ENCODE results near the gene RPGRIP1L.

The RPGRIP1L gene

DNA sequence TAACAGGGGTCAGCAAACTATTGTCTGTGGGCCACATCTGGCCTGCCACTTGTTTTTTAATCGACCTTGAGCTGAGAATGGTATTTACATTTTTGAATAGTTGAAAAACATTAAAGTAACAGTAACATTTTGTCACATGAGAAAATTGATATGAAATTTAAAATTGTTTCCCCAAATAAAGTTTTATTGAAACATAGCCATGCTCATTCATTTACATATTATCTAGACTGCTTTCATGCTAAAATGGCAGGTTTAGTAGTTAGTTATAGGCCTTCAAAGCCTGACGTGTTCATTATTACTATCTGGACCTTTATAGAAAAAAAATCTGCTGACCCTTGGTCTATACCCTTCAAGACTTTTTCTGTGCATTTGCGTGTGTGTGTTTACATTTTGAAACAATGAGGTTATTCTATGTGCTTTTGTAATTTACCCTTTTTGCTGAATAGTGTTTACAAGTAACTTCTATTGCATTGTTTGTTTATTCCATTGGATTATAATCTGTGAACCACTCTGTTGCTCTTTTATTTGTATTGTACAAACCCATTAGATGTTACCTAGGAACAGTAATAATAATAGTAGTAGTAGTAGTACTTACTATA is 37.4 kb upstream of the RPGRIP1L start:
- no peak for TF ChIP-seq SPI1 (IDR thresholded peaks at IDR 0.05; ENCODE audit: borderline replicate concordance, low read depth)
- TF ChIP-seq, protein P1, sequence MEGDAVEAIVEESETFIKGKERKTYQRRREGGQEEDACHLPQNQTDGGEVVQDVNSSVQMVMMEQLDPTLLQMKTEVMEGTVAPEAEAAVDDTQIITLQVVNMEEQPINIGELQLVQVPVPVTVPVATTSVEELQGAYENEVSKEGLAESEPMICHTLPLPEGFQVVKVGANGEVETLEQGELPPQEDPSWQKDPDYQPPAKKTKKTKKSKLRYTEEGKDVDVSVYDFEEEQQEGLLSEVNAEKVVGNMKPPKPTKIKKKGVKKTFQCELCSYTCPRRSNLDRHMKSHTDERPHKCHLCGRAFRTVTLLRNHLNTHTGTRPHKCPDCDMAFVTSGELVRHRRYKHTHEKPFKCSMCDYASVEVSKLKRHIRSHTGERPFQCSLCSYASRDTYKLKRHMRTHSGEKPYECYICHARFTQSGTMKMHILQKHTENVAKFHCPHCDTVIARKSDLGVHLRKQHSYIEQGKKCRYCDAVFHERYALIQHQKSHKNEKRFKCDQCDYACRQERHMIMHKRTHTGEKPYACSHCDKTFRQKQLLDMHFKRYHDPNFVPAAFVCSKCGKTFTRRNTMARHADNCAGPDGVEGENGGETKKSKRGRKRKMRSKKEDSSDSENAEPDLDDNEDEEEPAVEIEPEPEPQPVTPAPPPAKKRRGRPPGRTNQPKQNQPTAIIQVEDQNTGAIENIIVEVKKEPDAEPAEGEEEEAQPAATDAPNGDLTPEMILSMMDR (IDR thresholded peaks at IDR 0.05; ENCODE audit: insufficient read depth, low read length), result no peak
- TF ChIP-seq POLR2AphosphoS5 (IDR thresholded peaks at IDR 0.05; ENCODE audit: low read depth), result no peak
- TF ChIP-seq, protein P2, sequence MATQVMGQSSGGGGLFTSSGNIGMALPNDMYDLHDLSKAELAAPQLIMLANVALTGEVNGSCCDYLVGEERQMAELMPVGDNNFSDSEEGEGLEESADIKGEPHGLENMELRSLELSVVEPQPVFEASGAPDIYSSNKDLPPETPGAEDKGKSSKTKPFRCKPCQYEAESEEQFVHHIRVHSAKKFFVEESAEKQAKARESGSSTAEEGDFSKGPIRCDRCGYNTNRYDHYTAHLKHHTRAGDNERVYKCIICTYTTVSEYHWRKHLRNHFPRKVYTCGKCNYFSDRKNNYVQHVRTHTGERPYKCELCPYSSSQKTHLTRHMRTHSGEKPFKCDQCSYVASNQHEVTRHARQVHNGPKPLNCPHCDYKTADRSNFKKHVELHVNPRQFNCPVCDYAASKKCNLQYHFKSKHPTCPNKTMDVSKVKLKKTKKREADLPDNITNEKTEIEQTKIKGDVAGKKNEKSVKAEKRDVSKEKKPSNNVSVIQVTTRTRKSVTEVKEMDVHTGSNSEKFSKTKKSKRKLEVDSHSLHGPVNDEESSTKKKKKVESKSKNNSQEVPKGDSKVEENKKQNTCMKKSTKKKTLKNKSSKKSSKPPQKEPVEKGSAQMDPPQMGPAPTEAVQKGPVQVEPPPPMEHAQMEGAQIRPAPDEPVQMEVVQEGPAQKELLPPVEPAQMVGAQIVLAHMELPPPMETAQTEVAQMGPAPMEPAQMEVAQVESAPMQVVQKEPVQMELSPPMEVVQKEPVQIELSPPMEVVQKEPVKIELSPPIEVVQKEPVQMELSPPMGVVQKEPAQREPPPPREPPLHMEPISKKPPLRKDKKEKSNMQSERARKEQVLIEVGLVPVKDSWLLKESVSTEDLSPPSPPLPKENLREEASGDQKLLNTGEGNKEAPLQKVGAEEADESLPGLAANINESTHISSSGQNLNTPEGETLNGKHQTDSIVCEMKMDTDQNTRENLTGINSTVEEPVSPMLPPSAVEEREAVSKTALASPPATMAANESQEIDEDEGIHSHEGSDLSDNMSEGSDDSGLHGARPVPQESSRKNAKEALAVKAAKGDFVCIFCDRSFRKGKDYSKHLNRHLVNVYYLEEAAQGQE (IDR thresholded peaks at IDR 0.05; ENCODE audit: insufficient replicate concordance, low read depth), result no peak
- TF ChIP-seq GABPA (IDR thresholded peaks at IDR 0.05; ENCODE audit: low read depth), result no peak
- Histone ChIP-seq H3K27ac (replicated peaks) (no peak overlapping the region), H3K4me3 (replicated peaks; ENCODE audit: insufficient read depth, low read length) (no peak overlapping the region), H3K27me3 (ENCODE audit: insufficient read depth, poor library complexity, severe bottlenecking) (no peaks in the 10 kb centered on the region)
- no peak for DNase-seq (ENCODE audit: low read depth in 1 of 2, low spot score in 1 of 2)

GRCh38 chr16:53740476-53740875 is 36.8 kb upstream of the RPGRIP1L start:
- no peak for DNase-seq (ENCODE audit: low read depth in 1 of 2, low spot score in 1 of 2)
- Histone ChIP-seq H3K27me3 (ENCODE audit: insufficient read depth, poor library complexity, severe bottlenecking) (no peaks in the 10 kb centered on the region), H3K27ac (replicated peaks) (no peak overlapping the region), H3K4me3 (replicated peaks; ENCODE audit: insufficient read depth, low read length) (no peak overlapping the region)
- no peak for TF ChIP-seq SPI1 (IDR thresholded peaks at IDR 0.05; ENCODE audit: borderline replicate concordance, low read depth)
- TF ChIP-seq, protein P1 (IDR thresholded peaks at IDR 0.05; ENCODE audit: insufficient read depth, low read length), result no peak
- no peak for TF ChIP-seq GABPA (IDR thresholded peaks at IDR 0.05; ENCODE audit: low read depth)
- TF ChIP-seq POLR2AphosphoS5 (IDR thresholded peaks at IDR 0.05; ENCODE audit: low read depth), result no peak
- TF ChIP-seq, protein P2 (IDR thresholded peaks at IDR 0.05; ENCODE audit: insufficient replicate concordance, low read depth), result no peak

- DNase-seq (ENCODE audit: low read depth in 1 of 2, low spot score in 1 of 2), result no peak
- Histone ChIP-seq H3K27ac (replicated peaks) (no peak overlapping the region), H3K27me3 (ENCODE audit: insufficient read depth, poor library complexity, severe bottlenecking) (no peaks in the 10 kb centered on the region), H3K4me3 (replicated peaks; ENCODE audit: insufficient read depth, low read length) (no peak overlapping the region)
- TF ChIP-seq, protein P2 (IDR thresholded peaks at IDR 0.05; ENCODE audit: insufficient replicate concordance, low read depth), result no peak
- TF ChIP-seq GABPA (IDR thresholded peaks at IDR 0.05; ENCODE audit: low read depth), result no peak
- TF ChIP-seq, protein P1 (IDR thresholded peaks at IDR 0.05; ENCODE audit: insufficient read depth, low read length), result no peak
- TF ChIP-seq SPI1 (IDR thresholded peaks at IDR 0.05; ENCODE audit: borderline replicate concordance, low read depth), result no peak
- TF ChIP-seq POLR2AphosphoS5 (IDR thresholded peaks at IDR 0.05; ENCODE audit: low read depth), result no peak
These were observed 33.9 kb upstream of the RPGRIP1L start for GRCh38 chr16:53737552-53737951.
